NCI-H1417 treated with DMSO at 0.1 percent for 48 hours (cell line): ENCODE measurements around the gene RALGAPB.

Source experiments
- DNase-seq: peaks from one replicate; lab custom pipeline; 2025; lab: John Stamatoyannopoulos, UW

The RALGAPB gene

GRCh38 chr20:38610521-38610920 is 137.9 kb downstream of the RALGAPB start:
- DNase-seq: no peak

DNA sequence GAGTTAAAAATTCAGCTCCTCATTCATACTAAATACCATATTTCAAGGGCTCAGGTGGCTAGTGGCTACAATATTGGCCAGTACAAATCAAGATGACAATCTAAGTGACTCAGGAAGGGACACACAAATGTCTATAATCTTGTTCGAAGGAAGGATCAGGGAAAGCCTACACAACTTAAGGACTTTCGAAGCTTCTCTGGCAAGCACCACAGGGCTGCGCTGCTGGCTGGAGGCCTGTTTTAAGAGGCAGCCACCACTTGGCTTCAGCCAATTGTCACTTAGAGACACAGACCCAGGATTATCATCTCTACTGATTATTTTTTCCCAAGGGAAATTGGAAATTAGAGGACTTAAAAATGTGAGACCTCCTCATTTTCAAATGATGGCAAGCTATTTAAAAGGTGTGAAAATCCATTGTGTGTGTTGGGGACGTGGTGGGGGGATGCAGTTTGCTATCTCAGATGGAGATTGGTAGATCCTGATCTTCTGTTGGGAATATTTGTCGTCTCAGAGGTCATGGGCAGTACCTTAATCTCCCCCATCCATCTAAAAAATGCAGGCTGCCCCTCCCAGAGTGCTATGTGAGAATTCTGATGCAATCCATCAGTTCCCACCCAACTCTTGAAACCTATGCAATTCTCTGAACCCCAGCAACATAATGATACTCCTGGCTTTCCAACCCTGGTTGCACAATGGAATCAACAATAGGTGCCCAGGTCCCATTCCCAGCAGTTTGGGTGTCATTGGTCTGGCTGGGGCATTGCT is 140.3 kb downstream of the RALGAPB start:
- no peak for DNase-seq

- no peak for DNase-seq
These were observed 142.6 kb downstream of the RALGAPB start for GRCh38 chr20:38615283-38615682.

- no peak for DNase-seq
These were observed 143.8 kb downstream of the RALGAPB start for GRCh38 chr20:38616457-38616856.

GRCh38 chr20:38617011-38617829 is 144.6 kb downstream of the RALGAPB start:
- no peak for DNase-seq

DNA sequence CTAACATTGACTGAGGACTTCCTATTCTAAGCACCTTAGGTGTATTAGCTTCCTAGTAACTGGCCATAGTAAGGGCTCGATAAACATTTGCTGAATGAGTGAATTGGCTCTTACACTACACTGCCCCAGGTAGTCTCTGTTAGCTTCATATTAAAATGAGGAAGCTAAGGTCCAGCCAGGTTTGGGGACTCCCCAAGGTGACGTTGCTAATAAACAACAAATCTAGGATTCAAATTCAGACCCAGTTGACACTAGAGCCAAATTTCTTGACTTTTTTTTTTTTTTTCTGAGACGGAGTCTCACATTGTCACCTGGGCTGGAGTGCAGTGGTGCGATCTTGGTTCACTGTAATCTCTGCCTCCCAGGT is 145.2 kb downstream of the RALGAPB start:
- DNase-seq: no peak

- DNase-seq: no peak
These were observed 147.8 kb downstream of the RALGAPB start for GRCh38 chr20:38620441-38620840.

DNA sequence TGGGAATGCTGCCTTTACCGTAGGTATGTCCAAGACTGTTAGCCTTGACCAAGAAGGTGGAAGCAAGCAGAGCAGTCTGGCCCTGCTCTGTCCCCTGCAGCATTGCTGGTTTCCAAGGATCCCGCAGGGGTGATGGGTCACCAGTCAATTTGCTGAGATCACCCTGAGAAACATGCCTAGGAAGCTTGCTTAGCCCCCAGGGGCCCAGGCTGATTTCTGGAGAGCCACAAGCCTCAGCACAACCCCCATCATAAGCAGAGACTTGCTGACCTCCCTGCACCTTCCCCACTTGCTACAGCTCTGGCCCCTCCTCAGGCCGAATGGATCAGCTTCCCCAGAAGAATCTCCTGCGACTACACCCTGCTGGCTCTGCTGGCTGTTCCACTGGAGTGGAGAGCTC is 150.4 kb downstream of the RALGAPB start:
- no peak for DNase-seq

- DNase-seq: no peak
These were observed 151.4 kb downstream of the RALGAPB start for GRCh38 chr20:38624084-38624483.

- DNase-seq: no peak
These were observed 153.3 kb downstream of the RALGAPB start for GRCh38 chr20:38625896-38626295.

GRCh38 chr20:38626921-38627659 is 154.4 kb downstream of the RALGAPB start:
- DNase-seq: no peak
